Hindlimb muscle (tissue), 1 donor: ENCODE measurements around the gene CDK5. TPM values are rescaled to one million over a fixed set of nuclear protein-coding genes. Genes with fewer than 3 reads are reported as not detected.
"Not testable (repeated sequence)": the region's sequence is repeated elsewhere in the genome, so short reads cannot be mapped to it uniquely, and the experiment has no call there.

Source experiments
- DNase-seq: peaks from one replicate; pipeline ENCODE4 v3.0.0-alpha.2; 2013
- polyA plus RNA-seq: library from polyadenylated mRNA; unstranded; fragments of 120-200 nt; gene quantifications from one replicate; pipeline ENCODE4 v1.2.1, GENCODE V29; 2013; ENCODE audit not compliant: insufficient read length

The CDK5 gene
- polyA plus RNA-seq, 1 donor, result 9.7 TPM

GRCh38 chr7:151033864-151034249, 23.8 kb downstream of the CDK5 start:
- no peak for DNase-seq

- no peak for DNase-seq
Observed at GRCh38 chr7:151032936-151033863, 24.5 kb downstream of the CDK5 start.

GRCh38 chr7:151031011-151031410, 26.7 kb downstream of the CDK5 start:
- DNase-seq, result no peak

- DNase-seq, result no peak
Observed at GRCh38 chr7:151028948-151029501, 28.7 kb downstream of the CDK5 start.

- peak; percentile 99 for DNase-seq
Observed at GRCh38 chr7:151028131-151028947, 29.4 kb downstream of the CDK5 start, which contains the start of gene ABCB8. Gene ABCB8, plus strand, starts transcription at chr7:151028450. Its CDS starts 66 bp downstream, at chr7:151028516.

GRCh38 chr7:151027728-151028130, 30.0 kb downstream of the CDK5 start:
- DNase-seq, result not testable (repeated sequence)

GRCh38 chr7:151026771-151027727, 30.6 kb downstream of the CDK5 start:
- not testable (repeated sequence) for DNase-seq

- DNase-seq, result no peak
Observed at GRCh38 chr7:151025924-151026671, 31.6 kb downstream of the CDK5 start.

- DNase-seq, result no peak
Observed at GRCh38 chr7:151024435-151025056, 33.2 kb downstream of the CDK5 start, which contains the start of gene ATG9B. Gene ATG9B, minus strand, starts transcription at chr7:151024494. Its CDS starts 71 bp downstream, at chr7:151024423.

- DNase-seq, result no peak
Observed at GRCh38 chr7:151023232-151023631, 34.5 kb downstream of the CDK5 start.

- no peak for DNase-seq
Observed at GRCh38 chr7:151020231-151020630, 37.5 kb downstream of the CDK5 start.

GRCh38 chr7:151019130-151019447, 38.6 kb downstream of the CDK5 start:
- DNase-seq, result no peak

GRCh38 chr7:151018421-151019129, 39.1 kb downstream of the CDK5 start:
- no peak for DNase-seq

GRCh38 chr7:151017953-151018420, 39.7 kb downstream of the CDK5 start:
- DNase-seq, result peak; percentile 59

- no peak for DNase-seq
Observed at GRCh38 chr7:151017370-151017952, 40.2 kb downstream of the CDK5 start.

GRCh38 chr7:151016942-151017341, 40.8 kb downstream of the CDK5 start:
- DNase-seq, result no peak

- DNase-seq, result no peak
Observed at GRCh38 chr7:151016505-151016904, 41.2 kb downstream of the CDK5 start.

- DNase-seq, result no peak
Observed at GRCh38 chr7:151015967-151016366, 41.7 kb downstream of the CDK5 start.

GRCh38 chr7:151014950-151015349, 42.7 kb downstream of the CDK5 start:
- no peak for DNase-seq
